H1 (cell line): ENCODE results near the gene RUFY2. TPM values are rescaled to one million over a fixed set of nuclear protein-coding genes. Genes with fewer than 3 reads are reported as not detected.

Experiments used
- CTCF ChIA-PET: fragments of 300-600 bp; sonication (Branson Sonifier 250); formaldehyde crosslinking; loops from one replicate; lab custom pipeline; 2021; ENCODE audit not compliant: partially characterized antibody; lab: Charles Lee
- POLR2A ChIA-PET: fragments of 300-600 bp; sonication (Branson Sonifier 250); formaldehyde crosslinking; loops from one replicate; lab custom pipeline; 2021; ENCODE audit warnings: inconsistent platforms; ENCODE audit not compliant: partially characterized antibody; lab: Charles Lee
- DNase-seq, 2 experiments: peaks; one replicate each; pipeline versions ENCODE4 v3.0.0 to v3.0.0-alpha.2; 2010 to 2022; ENCODE audit warnings: low spot score in 2 of 2, low read depth in 1 of 2, mixed read lengths in 1 of 2
- FAIRE-seq: peaks from 2 replicates; lab custom pipeline; 2011; peaks lifted over from hg19 to GRCh38; lab: Jason Lieb, UNC
- H2AFZ ChIP-seq: 2 replicates; pipeline ENCODE4 v1.8.1; 2012; ENCODE audit warnings: low read length, inconsistent platforms
- H2AK5ac ChIP-seq: 2 replicates; pipeline ENCODE4 v1.6.1; 2013; ENCODE audit warnings: low read depth, low read length
- H2BK120ac ChIP-seq: replicated peaks from 2 replicates; pipeline ENCODE3; 2013; ENCODE audit warnings: low read depth, low read length, inconsistent platforms
- H2BK12ac ChIP-seq: 2 replicates; pipeline ENCODE4 v1.6.1; 2013; ENCODE audit warnings: low read depth, low read length
- H2BK15ac ChIP-seq: 2 replicates; pipeline ENCODE4 v1.6.1; 2013; ENCODE audit warnings: low read length
- H2BK20ac ChIP-seq: 2 replicates; pipeline ENCODE4 v1.6.1; 2013; ENCODE audit warnings: low read length
- H2BK5ac ChIP-seq: 2 replicates; pipeline ENCODE4 v1.6.1; 2013; ENCODE audit warnings: low read depth, low read length
- H3K14ac ChIP-seq: 2 replicates; pipeline ENCODE4 v1.6.1; 2013; ENCODE audit warnings: inconsistent platforms; ENCODE audit not compliant: insufficient read length
- H3K18ac ChIP-seq: 2 replicates; pipeline ENCODE4 v1.6.1; 2013; ENCODE audit warnings: low read length; ENCODE audit errors: extremely low read depth
- H3K23ac ChIP-seq: 2 replicates; pipeline ENCODE4 v1.6.1; 2013; ENCODE audit warnings: inconsistent platforms; ENCODE audit not compliant: insufficient read length
- H3K23me2 ChIP-seq: 2 replicates; pipeline ENCODE4 v1.6.1; 2013; ENCODE audit warnings: low read depth, low read length
- H3K27ac ChIP-seq: 2 replicates; pipeline ENCODE4 v1.6.1; 2011; ENCODE audit warnings: low read depth, low read length, inconsistent platforms
- H3K27me3 ChIP-seq, 4 experiments: replicated peaks in 1 of 4; 1 replicate in 1 of 4; 2 replicates in 3 of 4; pipeline versions ENCODE4 v1.6.1 to v1.8.1; 2011 to 2013; ENCODE audit warnings: low read length in 3 of 4, mild to moderate bottlenecking in 3 of 4, inconsistent platforms in 2 of 4, mixed read lengths in 2 of 4, moderate library complexity in 1 of 4; ENCODE audit not compliant: control insufficient read depth in 3 of 4, insufficient read depth in 3 of 4; ENCODE audit errors: extremely low read depth in 1 of 4
- H3K36me3 ChIP-seq, 4 experiments: 2 replicates each; pipeline versions ENCODE4 v1.6.1 to v1.8.1; 2011 to 2013; ENCODE audit warnings: mild to moderate bottlenecking in 4 of 4, low read length in 3 of 4, moderate library complexity in 2 of 4, control low read depth in 1 of 4, inconsistent platforms in 1 of 4; ENCODE audit not compliant: insufficient read depth in 4 of 4, control insufficient read depth in 2 of 4
- H3K4ac ChIP-seq: replicated peaks from 2 replicates; pipeline ENCODE3; 2013; ENCODE audit warnings: low read length, low read depth, mixed read lengths, inconsistent platforms; ENCODE audit not compliant: insufficient read length
- H3K4me1 ChIP-seq, 4 experiments: replicated peaks in 1 of 4; 1 replicate in 1 of 4; 2 replicates in 3 of 4; pipeline versions ENCODE4 v1.6.1 to v1.8.1; 2011 to 2013; ENCODE audit warnings: low read length in 3 of 4, inconsistent platforms in 2 of 4, mixed read lengths in 1 of 4; ENCODE audit not compliant: insufficient read depth in 4 of 4, control insufficient read depth in 3 of 4
- H3K4me2 ChIP-seq, 2 experiments: 2 replicates each; pipeline versions ENCODE4 v1.6.1 to v1.8.1; 2011 to 2013; ENCODE audit warnings: low read depth in 2 of 2, low read length in 2 of 2, control low read depth in 1 of 2, inconsistent platforms in 1 of 2, mild to moderate bottlenecking in 1 of 2; ENCODE audit not compliant: insufficient read depth in 1 of 2
- H3K4me3 ChIP-seq, 4 experiments: fragments of 200-600, 300-600 bp in 1 of 4; sonication (generic), shearing (Covaris generic), sonication (Bioruptor Twin) in 1 of 4; 2 replicates each; pipeline versions ENCODE4 v1.5.1 to v1.8.1; 2011 to 2016; ENCODE audit warnings: low read length in 4 of 4, low read depth in 3 of 4, control low read depth in 2 of 4, inconsistent platforms in 2 of 4, mild to moderate bottlenecking in 2 of 4, mixed read lengths in 1 of 4, moderate library complexity in 1 of 4; ENCODE audit not compliant: insufficient read depth in 2 of 4; ENCODE audit errors: extremely low read depth in 1 of 4
- H3K56ac ChIP-seq: replicated peaks from 2 replicates; pipeline ENCODE3; 2013; ENCODE audit warnings: low read depth, mild to moderate bottlenecking, mixed read lengths, low read length, inconsistent platforms; ENCODE audit not compliant: insufficient read length
- H3K79me1 ChIP-seq: 2 replicates; pipeline ENCODE4 v1.6.1; 2013; ENCODE audit warnings: low read depth, low read length, control low read depth
- H3K79me2 ChIP-seq, 2 experiments: 2 replicates each; pipeline versions ENCODE4 v1.6.1 to v1.8.1; 2012 to 2013; ENCODE audit warnings: low read length in 2 of 2, mild to moderate bottlenecking in 2 of 2, inconsistent platforms in 1 of 2; ENCODE audit not compliant: insufficient read depth in 2 of 2, control insufficient read depth in 1 of 2
- H3K9ac ChIP-seq, 4 experiments: replicated peaks in 1 of 4; 1 replicate in 1 of 4; 2 replicates in 3 of 4; pipeline versions ENCODE4 v1.6.1 to v1.8.1; 2011 to 2013; ENCODE audit warnings: low read depth in 3 of 4, low read length in 3 of 4, control low read depth in 2 of 4, mild to moderate bottlenecking in 2 of 4, moderate library complexity in 2 of 4, inconsistent platforms in 1 of 4; ENCODE audit errors: extremely low read depth in 1 of 4
- H3K9me3 ChIP-seq, 2 experiments: 2 replicates each; pipeline versions ENCODE4 v1.6.1 to v1.8.1; 2012 to 2013; ENCODE audit warnings: mild to moderate bottlenecking in 2 of 2, moderate library complexity in 2 of 2, control low read depth in 1 of 2, inconsistent platforms in 1 of 2, low read depth in 1 of 2, low read length in 1 of 2, mixed read lengths in 1 of 2; ENCODE audit not compliant: insufficient read depth in 2 of 2
- H4K20me1 ChIP-seq, 2 experiments: replicated peaks in 1 of 2; 2 replicates each; pipeline versions ENCODE3 to v1.8.1; 2011 to 2013; ENCODE audit warnings: inconsistent platforms in 2 of 2, low read length in 2 of 2, mild to moderate bottlenecking in 1 of 2; ENCODE audit not compliant: insufficient read depth in 2 of 2, control insufficient read depth in 1 of 2
- H4K5ac ChIP-seq: 2 replicates; pipeline ENCODE4 v1.6.1; 2013; ENCODE audit warnings: low read length, low read depth, mixed read lengths, inconsistent platforms; ENCODE audit not compliant: insufficient read length
- H4K8ac ChIP-seq: 2 replicates; pipeline ENCODE4 v1.8.0; 2013; ENCODE audit warnings: mild to moderate bottlenecking, moderate library complexity, low read length, inconsistent platforms; ENCODE audit not compliant: insufficient read depth; ENCODE audit errors: extremely low read depth
- H4K91ac ChIP-seq: replicated peaks from 2 replicates; pipeline ENCODE3; 2013; ENCODE audit warnings: low read length, mixed read lengths, inconsistent platforms; ENCODE audit not compliant: insufficient read length
- CEBPB ChIP-seq: IDR thresholded peaks from 2 replicates; pipeline ENCODE4 v1.6.1; 2012; ENCODE audit warnings: low read depth, low read length
- E2F6 ChIP-seq: IDR thresholded peaks from 2 replicates; pipeline ENCODE4 v1.6.1; 2012; ENCODE audit warnings: inconsistent platforms
- EP300 ChIP-seq, 2 experiments: IDR thresholded peaks; 1 replicate in 1 of 2; 2 replicates in 1 of 2; pipeline ENCODE4 v1.6.1; 2011 to 2012; ENCODE audit warnings: low read depth in 2 of 2, low read length in 2 of 2, mild to moderate bottlenecking in 2 of 2, borderline replicate concordance in 1 of 2, inconsistent platforms in 1 of 2, moderate library complexity in 1 of 2
- FOSL1 ChIP-seq: IDR thresholded peaks from 2 replicates; pipeline ENCODE4 v1.6.1; 2011; ENCODE audit warnings: mild to moderate bottlenecking, low read depth, low read length, moderate library complexity; ENCODE audit not compliant: insufficient read depth
- GABPA ChIP-seq: IDR thresholded peaks from 2 replicates; pipeline ENCODE4 v1.6.1; 2011; ENCODE audit warnings: mild to moderate bottlenecking, low read length, moderate library complexity, borderline replicate concordance; ENCODE audit not compliant: insufficient read depth
- KDM4A ChIP-seq: IDR thresholded peaks from one replicate; pipeline ENCODE4 v1.7.1; 2012; ENCODE audit warnings: low read depth, mild to moderate bottlenecking, moderate library complexity, low read length, inconsistent platforms; ENCODE audit not compliant: severe bottlenecking
- PHF8 ChIP-seq: fragments of 200-600 bp; sonication (generic); conservative IDR thresholded peaks from 2 replicates; pipeline ENCODE4 v1.7.1; 2012; ENCODE audit warnings: low read depth, mild to moderate bottlenecking, inconsistent platforms, low read length, moderate library complexity
- RAD21 ChIP-seq, 2 experiments: IDR thresholded peaks in 1 of 2; conservative IDR thresholded peaks in 1 of 2; 2 replicates each; pipeline ENCODE4 v1.6.1; 2011; ENCODE audit warnings: low read depth in 2 of 2, low read length in 2 of 2, improper control_type of control experiment in 1 of 2, inconsistent platforms in 1 of 2, mild to moderate bottlenecking in 1 of 2, moderate library complexity in 1 of 2
- SRF ChIP-seq: IDR thresholded peaks from 2 replicates; pipeline ENCODE4 v1.6.1; 2011; ENCODE audit warnings: mild to moderate bottlenecking, low read depth, low read length, moderate library complexity
- SUZ12 ChIP-seq: fragments of 200-600 bp; sonication (generic); IDR thresholded peaks from 2 replicates; pipeline ENCODE4 v1.6.1; 2012; ENCODE audit warnings: mild to moderate bottlenecking, inconsistent platforms, low read length, moderate library complexity, mixed read lengths
- TAF1 ChIP-seq: IDR thresholded peaks from 2 replicates; pipeline ENCODE4 v1.6.1; 2011; ENCODE audit warnings: mild to moderate bottlenecking, low read depth, low read length
- YY1 ChIP-seq: IDR thresholded peaks from 2 replicates; pipeline ENCODE4 v1.6.1; 2011; ENCODE audit warnings: low read depth, mild to moderate bottlenecking, low read length
- WGBS, 2 experiments: shearing (Covaris generic) in 1 of 2; methylation state at CpG; one replicate each; pipeline versions ENCODE4 v1.1.6 to v1.1.7; 2013 to 2015; ENCODE audit warnings: low lambda C conversion rate in 2 of 2, mixed read lengths in 2 of 2, inconsistent platforms in 1 of 2, low coverage in 1 of 2, missing lambda C conversion rate in 1 of 2; ENCODE audit not compliant: insufficient replicate concordance in 2 of 2, insufficient coverage in 1 of 2, insufficient read length in 1 of 2; ENCODE audit errors: extremely low coverage in 1 of 2, missing lambda C conversion rate in 1 of 2; 5-methylcytosine and 5-hydroxymethylcytosine counted together
- polyA plus RNA-seq, 7 experiments: library from polyadenylated mRNA; depleted of rRNA in 3 of 7; stranded (reverse) in 5 of 7; unstranded in 2 of 7; fragments of >200 nt in 5 of 7; fragments of 200-250 nt in 2 of 7; gene quantifications; 1 replicate in 5 of 7; 2 replicates in 1 of 7; 4 replicates in 1 of 7; pipeline versions ENCODE4 v1.2.1 to v1.2.3, GENCODE V29; 2011 to 2013; ENCODE audit warnings: missing spikeins in 2 of 7, mixed read lengths in 2 of 7
- total RNA-seq: library from RNA; stranded (reverse); fragmentation: NEBNext Ultra II Directional; extraction: Animal tissue kit (Norgen Biotek cat#: 25700); gene quantifications from 2 replicates; pipeline ENCODE4 v1.2.1, GENCODE V29; 2021

RUFY2 gene
- total and polyA plus RNA-seq, 2 of the 8 experiments (the other 6 are each of a cell fraction or from before 2014, with no cell fraction given): 3.4 to 12.0 TPM

GRCh38 chr10:68408898-68409518, 1.9 kb upstream of the RUFY2 start:
- H2BK20ac ChIP-seq: no peak overlapping the region
- H2BK12ac ChIP-seq: no peak overlapping the region
- POLR2A ChIA-PET: interaction anchor here (0.7 to 1.5 kb wide), 2 partner anchors 24 to 185 kb away, joined by 3 read pairs; no protein-coding TSS in a partner anchor
- CTCF ChIA-PET: interaction anchor here (0.6 kb wide), 1 partner anchor 315 kb away, joined by 4 read pairs; no protein-coding TSS in a partner anchor
- H3K79me2 ChIP-seq: peaks cover 0 to 21% of the 10 kb centered on the region in 2 experiments; a peak in 2 of 4 replicates
- no peak overlapping the region for H3K56ac ChIP-seq
- FAIRE-seq (no peak), DNase-seq (no peak)
- H3K9ac ChIP-seq: no peak overlapping the region
- no peak overlapping the region for H3K14ac ChIP-seq
- H3K4ac ChIP-seq: no peak overlapping the region
- H4K5ac ChIP-seq: no peak overlapping the region
- no peak overlapping the region for H4K91ac ChIP-seq
- no peak overlapping the region for H2AFZ ChIP-seq
- no peaks in the 10 kb centered on the region for H3K9me3 ChIP-seq
- no peak overlapping the region for H2BK15ac ChIP-seq
- no peaks in the 10 kb centered on the region for H3K79me1 ChIP-seq
- no peak overlapping the region for H3K4me3 ChIP-seq
- no peak overlapping the region for H2BK120ac ChIP-seq
- no peaks in the 10 kb centered on the region; a peak in 1 of 8 replicates for H3K36me3 ChIP-seq
- no peak overlapping the region for H3K27ac ChIP-seq
- H3K23me2 ChIP-seq: peaks cover 6% of the 10 kb centered on the region; the same call in 1 of the 2 replicates
- no peak overlapping the region for H3K18ac ChIP-seq
- 78% methylated on average over 2 of the region's 2 CpGs; no CpG with 5 or more reads in 1 of the 2 experiments for WGBS, 2 experiments
- H3K4me2 ChIP-seq: no peak overlapping the region
- no peaks in the 10 kb centered on the region for H4K20me1 ChIP-seq
- no peak overlapping the region for H2AK5ac ChIP-seq
- H3K4me1 ChIP-seq: peaks cover 0 to 4% (median 0%) of the 10 kb centered on the region in 4 experiments; a peak in 2 of 7 replicates
- H3K23ac ChIP-seq: no peak overlapping the region
- H4K8ac ChIP-seq: no peak overlapping the region
- no peaks in the 10 kb centered on the region for H3K27me3 ChIP-seq
- no peak overlapping the region for H2BK5ac ChIP-seq
- TF ChIP-seq CEBPB (no peak), SUZ12 (no peak), YY1 (no peak), FOSL1 (no peak), TAF1 (no peak), KDM4A (no peak), PHF8 (no peak), SRF (no peak), E2F6 (no peak), RAD21 (IDR thresholded peaks at IDR 0.05 in 1 of 2, conservative IDR thresholded peaks at IDR 0.05 in 1 of 2; ENCODE audit: low read depth in 2 of 2, low read length in 2 of 2) (no peak), EP300 (IDR thresholded peaks at IDR 0.05; ENCODE audit: borderline replicate concordance in 1 of 2, low read depth in 2 of 2, low read length in 2 of 2) (no peak), GABPA (no peak)
